DOHH2 (cell line): ENCODE measurements around the gene STARD3.

Experiments
- H3F3A ChIP-seq: fragments of 200-600 bp; sonication (generic), shearing (Covaris generic); 2 replicates; pipeline ENCODE4 v1.6.0; 2016; ENCODE audit warnings: antibody characterized with exemption, mild to moderate bottlenecking; ENCODE audit not compliant: control insufficient read depth, insufficient read depth
- H3K27ac ChIP-seq: fragments of 200-600 bp; sonication (generic); 2 replicates; pipeline ENCODE4 v1.5.1; 2014; ENCODE audit warnings: low read depth, mild to moderate bottlenecking, low read length, moderate library complexity
- H3K27me3 ChIP-seq: fragments of 200-600 bp; sonication (generic); 2 replicates; pipeline ENCODE4 v1.6.1; 2014; ENCODE audit warnings: mild to moderate bottlenecking, low read length, mixed read lengths; ENCODE audit not compliant: control insufficient read depth
- H3K36me3 ChIP-seq: fragments of 200-600 bp; sonication (generic); 2 replicates; pipeline ENCODE4 v1.6.1; 2014; ENCODE audit warnings: mild to moderate bottlenecking, low read length, moderate library complexity, mixed read lengths; ENCODE audit not compliant: control insufficient read depth
- H3K4me1 ChIP-seq: fragments of 200-600 bp; sonication (generic); 2 replicates; pipeline ENCODE4 v1.6.1; 2014; ENCODE audit warnings: mild to moderate bottlenecking, low read length, mixed read lengths; ENCODE audit not compliant: control insufficient read depth
- H3K4me2 ChIP-seq: fragments of 200-600 bp; sonication (generic); 2 replicates; pipeline ENCODE4 v1.6.0; 2014; ENCODE audit warnings: mild to moderate bottlenecking, low read length, moderate library complexity
- H3K4me3 ChIP-seq: fragments of 200-600 bp; sonication (generic); 2 replicates; pipeline ENCODE4 v1.5.1; 2014; ENCODE audit warnings: mild to moderate bottlenecking, low read length, mixed read lengths
- H3K79me2 ChIP-seq: fragments of 200-600 bp; sonication (generic); 2 replicates; pipeline ENCODE4 v1.6.1; 2014; ENCODE audit warnings: mild to moderate bottlenecking, low read length, mixed read lengths; ENCODE audit not compliant: control insufficient read depth
- H3K9me2 ChIP-seq: fragments of 200-600 bp; sonication (generic); replicated peaks from 2 replicates; pipeline ENCODE4 v1.6.1; 2014; ENCODE audit warnings: mild to moderate bottlenecking, low read length, mixed read lengths; ENCODE audit not compliant: control insufficient read depth
- H3K9me3 ChIP-seq: fragments of 200-600 bp; sonication (generic); 2 replicates; pipeline ENCODE4 v1.6.1; 2014; ENCODE audit warnings: antibody characterized with exemption, low read length, mixed read lengths; ENCODE audit not compliant: control insufficient read depth, insufficient read depth
- H4K20me1 ChIP-seq: fragments of 200-600 bp; sonication (generic); 2 replicates; pipeline ENCODE4 v1.6.0; 2014; ENCODE audit warnings: low read depth, mild to moderate bottlenecking, antibody characterized with exemption, low read length, moderate library complexity; ENCODE audit not compliant: control insufficient read depth, insufficient read depth
- EZH2phosphoT487 ChIP-seq: fragments of 200-600 bp; sonication (generic); IDR thresholded peaks from 2 replicates; pipeline ENCODE4 v1.6.1; 2017; ENCODE audit warnings: borderline replicate concordance, mild to moderate bottlenecking, antibody characterized with exemption, low read length, moderate library complexity, mixed read lengths
- TF ChIP-seq, protein P1 (sequence below): fragments of 200-600 bp; sonication (generic); IDR thresholded peaks from one replicate; pipeline ENCODE4 v1.5.1; 2014; ENCODE audit warnings: antibody characterized with exemption, mild to moderate bottlenecking, low read depth, low read length; ENCODE audit not compliant: poor library complexity, severe bottlenecking

The STARD3 gene

DNA sequence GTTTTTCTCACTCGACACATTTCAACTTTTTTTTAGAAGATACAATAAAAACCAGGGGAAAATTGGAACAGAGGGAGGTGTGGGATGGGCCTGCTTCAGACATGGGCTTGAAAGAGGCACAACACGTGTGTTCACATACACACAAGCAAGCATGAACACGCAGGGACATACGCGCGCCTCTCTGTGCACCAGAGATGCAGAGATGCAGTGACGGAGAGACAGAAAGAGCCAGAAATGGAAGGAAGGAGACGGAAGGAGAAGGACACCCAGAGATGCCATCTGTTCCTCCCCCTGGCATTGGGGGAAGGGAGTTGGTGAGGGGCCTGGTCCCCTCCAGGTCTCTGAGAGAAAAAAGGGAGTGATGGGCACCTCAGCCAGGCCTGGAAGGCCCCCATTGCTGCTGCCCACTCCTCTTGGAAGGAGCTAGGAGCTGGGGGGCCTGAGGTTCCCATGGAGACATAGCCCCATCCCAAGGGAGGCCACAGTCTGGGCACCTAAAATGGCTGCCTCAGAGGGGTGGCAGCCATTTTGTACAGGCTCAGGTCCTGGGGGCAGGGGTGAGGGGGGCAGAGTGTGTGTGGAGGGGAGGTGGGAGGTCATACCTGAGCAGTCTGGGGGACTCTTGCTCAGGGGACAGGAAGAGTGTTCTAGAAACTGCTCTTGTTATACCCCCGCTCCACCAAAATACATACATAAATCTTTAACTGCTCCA lies 25.4 kb upstream of the STARD3 start:
- Histone ChIP-seq H3K36me3 (no peaks in the 10 kb centered on the region), H3K4me1 (no peaks in the 10 kb centered on the region), H3K79me2 (no peaks in the 10 kb centered on the region), H3K9me2 (no peaks in the 10 kb centered on the region), H3K27ac (no peak overlapping the region), H3K4me2 (no peak overlapping the region), H4K20me1 (no peaks in the 10 kb centered on the region), H3K9me3 (no peaks in the 10 kb centered on the region), H3K27me3 (peaks cover 31% of the 10 kb centered on the region), H3K4me3 (no peak overlapping the region), H3F3A (peaks cover 2% of the 10 kb centered on the region)
- no peak for TF ChIP-seq EZH2phosphoT487
- TF ChIP-seq, protein P1, sequence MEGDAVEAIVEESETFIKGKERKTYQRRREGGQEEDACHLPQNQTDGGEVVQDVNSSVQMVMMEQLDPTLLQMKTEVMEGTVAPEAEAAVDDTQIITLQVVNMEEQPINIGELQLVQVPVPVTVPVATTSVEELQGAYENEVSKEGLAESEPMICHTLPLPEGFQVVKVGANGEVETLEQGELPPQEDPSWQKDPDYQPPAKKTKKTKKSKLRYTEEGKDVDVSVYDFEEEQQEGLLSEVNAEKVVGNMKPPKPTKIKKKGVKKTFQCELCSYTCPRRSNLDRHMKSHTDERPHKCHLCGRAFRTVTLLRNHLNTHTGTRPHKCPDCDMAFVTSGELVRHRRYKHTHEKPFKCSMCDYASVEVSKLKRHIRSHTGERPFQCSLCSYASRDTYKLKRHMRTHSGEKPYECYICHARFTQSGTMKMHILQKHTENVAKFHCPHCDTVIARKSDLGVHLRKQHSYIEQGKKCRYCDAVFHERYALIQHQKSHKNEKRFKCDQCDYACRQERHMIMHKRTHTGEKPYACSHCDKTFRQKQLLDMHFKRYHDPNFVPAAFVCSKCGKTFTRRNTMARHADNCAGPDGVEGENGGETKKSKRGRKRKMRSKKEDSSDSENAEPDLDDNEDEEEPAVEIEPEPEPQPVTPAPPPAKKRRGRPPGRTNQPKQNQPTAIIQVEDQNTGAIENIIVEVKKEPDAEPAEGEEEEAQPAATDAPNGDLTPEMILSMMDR: no peak

DNA sequence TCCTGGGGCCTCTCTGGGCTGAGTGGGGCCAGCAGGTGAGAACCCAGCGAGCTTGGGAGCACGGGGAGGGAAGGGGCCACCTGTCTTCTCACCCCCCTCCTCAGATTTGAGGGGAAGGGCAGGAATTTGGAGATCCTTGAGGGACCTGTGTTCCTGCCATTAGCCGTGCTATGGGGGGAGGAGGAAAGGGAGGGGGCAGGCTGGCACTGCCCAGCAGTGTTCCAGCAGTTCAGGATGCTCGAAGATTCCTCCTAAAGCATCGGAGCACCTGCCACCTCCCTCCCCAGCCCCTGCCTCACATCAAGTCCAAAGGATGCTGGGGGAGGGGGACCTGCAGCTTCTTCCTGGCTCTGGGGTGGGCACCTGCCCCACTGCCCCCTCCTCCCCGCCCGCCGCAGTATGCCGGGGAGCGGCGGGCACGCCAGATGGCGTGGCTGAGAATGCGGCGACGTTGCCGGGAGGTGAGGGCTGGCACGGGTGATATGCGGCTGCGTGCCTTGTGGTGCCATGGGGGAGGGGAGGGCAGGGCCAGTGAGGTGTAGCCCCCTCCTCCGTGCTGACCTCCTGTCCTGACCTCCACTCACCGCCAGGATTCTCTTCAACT lies 24.6 kb upstream of the STARD3 start:
- H3K36me3 ChIP-seq: no peaks in the 10 kb centered on the region
- H4K20me1 ChIP-seq: no peaks in the 10 kb centered on the region
- H3K9me3 ChIP-seq: no peaks in the 10 kb centered on the region
- no peak overlapping the region for H3K4me2 ChIP-seq
- no peak overlapping the region for H3K27ac ChIP-seq
- H3K4me1 ChIP-seq: peaks cover 5% of the 10 kb centered on the region
- H3K79me2 ChIP-seq: no peaks in the 10 kb centered on the region
- H3K27me3 ChIP-seq: peaks cover 23% of the 10 kb centered on the region
- peaks cover 6% of the 10 kb centered on the region for H3F3A ChIP-seq
- no peaks in the 10 kb centered on the region for H3K9me2 ChIP-seq
- TF ChIP-seq, protein P1: no peak
- TF ChIP-seq EZH2phosphoT487: no peak
- no peak overlapping the region for H3K4me3 ChIP-seq

DNA sequence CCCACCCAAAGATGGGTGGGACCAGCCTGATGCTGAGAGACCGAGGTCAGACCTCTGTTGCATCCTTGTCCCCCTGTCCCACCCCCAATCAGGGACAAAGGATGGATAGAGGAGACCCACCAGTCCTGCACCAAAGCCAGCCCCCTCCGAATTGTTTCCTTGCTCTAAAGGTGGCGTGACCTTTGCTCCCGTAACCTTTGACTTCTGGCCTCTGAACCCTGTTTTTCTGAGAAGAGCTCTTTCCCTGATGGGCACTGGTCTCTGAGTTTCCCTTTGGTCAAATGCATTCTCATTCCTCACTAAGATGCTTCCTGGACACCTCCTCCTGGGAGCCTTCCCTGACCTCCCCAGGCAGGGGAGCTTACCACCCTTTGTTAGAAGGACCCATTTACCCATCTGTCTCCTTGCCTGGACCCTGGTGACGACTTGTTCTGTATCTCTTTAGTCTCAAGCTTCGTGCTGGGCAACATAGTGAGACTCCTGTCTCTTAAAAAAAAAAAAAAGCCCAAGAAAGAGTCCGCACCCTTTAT lies 23.9 kb upstream of the STARD3 start:
- Histone ChIP-seq H3K27me3 (peaks cover 18% of the 10 kb centered on the region), H4K20me1 (no peaks in the 10 kb centered on the region), H3K4me2 (no peak overlapping the region)

More for the DNA sequence above, 23.9 kb upstream of the STARD3 start:
- H3K9me2 ChIP-seq: no peaks in the 10 kb centered on the region
- peaks cover 7% of the 10 kb centered on the region for H3K4me1 ChIP-seq
- peaks cover 6% of the 10 kb centered on the region for H3F3A ChIP-seq
- no peak overlapping the region for H3K4me3 ChIP-seq
- no peaks in the 10 kb centered on the region for H3K9me3 ChIP-seq
- H3K36me3 ChIP-seq: no peaks in the 10 kb centered on the region
- no peak for TF ChIP-seq EZH2phosphoT487
- TF ChIP-seq, protein P1: no peak
- no peaks in the 10 kb centered on the region for H3K79me2 ChIP-seq
- no peak overlapping the region for H3K27ac ChIP-seq
